HL-60 (cell line): ENCODE measurements around the gene OSBPL2.

Experiments
- DNase-seq, 2 experiments: peaks; one replicate each; pipeline ENCODE4 v3.0.0-alpha.2; 2010 to 2020; ENCODE audit warnings: low read depth in 1 of 2, low spot score in 1 of 2
- H3K27ac ChIP-seq: fragments of 250-450 bp; sonication (Bioruptor Pico); replicated peaks from 2 replicates; pipeline ENCODE4 v1.5.1; 2020; ENCODE audit warnings: mild to moderate bottlenecking, moderate library complexity
- H3K27me3 ChIP-seq: fragments of 250-450 bp; sonication (Bioruptor Pico); 2 replicates; pipeline ENCODE4 v1.5.1; 2021; ENCODE audit warnings: mild to moderate bottlenecking, moderate library complexity; ENCODE audit not compliant: insufficient read depth, poor library complexity, severe bottlenecking
- H3K4me3 ChIP-seq: replicated peaks from 2 replicates; pipeline ENCODE4 v1.5.1; 2011; ENCODE audit warnings: mild to moderate bottlenecking, control low read depth, low read length; ENCODE audit not compliant: insufficient read depth
- CTCF ChIP-seq: IDR thresholded peaks from one replicate; pipeline ENCODE4 v1.5.1; 2011; ENCODE audit warnings: low read length, control low read depth, inconsistent platforms; ENCODE audit not compliant: insufficient read depth
- GABPA ChIP-seq: IDR thresholded peaks from 2 replicates; pipeline ENCODE4 v1.6.1; 2012; ENCODE audit warnings: low read depth
- POLR2AphosphoS5 ChIP-seq: IDR thresholded peaks from 2 replicates; pipeline ENCODE4 v1.6.1; 2012; ENCODE audit warnings: low read depth
- SPI1 ChIP-seq: IDR thresholded peaks from 2 replicates; pipeline ENCODE4 v1.6.1; 2012; ENCODE audit warnings: low read depth, mild to moderate bottlenecking, borderline replicate concordance
- TF ChIP-seq, protein P1 (sequence below): IDR thresholded peaks from 2 replicates; pipeline ENCODE4 v1.6.1; 2012; ENCODE audit warnings: low read depth; ENCODE audit not compliant: insufficient replicate concordance

Gene OSBPL2

GRCh38 chr20:62202676-62203377 lies 35.5 kb upstream of the OSBPL2 start:
- H3K27me3 ChIP-seq: no peaks in the 10 kb centered on the region
- H3K27ac ChIP-seq: no peak overlapping the region
- no peak for DNase-seq
- H3K4me3 ChIP-seq: no peak overlapping the region
- TF ChIP-seq SPI1: no peak
- no peak for TF ChIP-seq GABPA
- no peak for TF ChIP-seq CTCF
- TF ChIP-seq POLR2AphosphoS5: no peak
- TF ChIP-seq, protein P1, sequence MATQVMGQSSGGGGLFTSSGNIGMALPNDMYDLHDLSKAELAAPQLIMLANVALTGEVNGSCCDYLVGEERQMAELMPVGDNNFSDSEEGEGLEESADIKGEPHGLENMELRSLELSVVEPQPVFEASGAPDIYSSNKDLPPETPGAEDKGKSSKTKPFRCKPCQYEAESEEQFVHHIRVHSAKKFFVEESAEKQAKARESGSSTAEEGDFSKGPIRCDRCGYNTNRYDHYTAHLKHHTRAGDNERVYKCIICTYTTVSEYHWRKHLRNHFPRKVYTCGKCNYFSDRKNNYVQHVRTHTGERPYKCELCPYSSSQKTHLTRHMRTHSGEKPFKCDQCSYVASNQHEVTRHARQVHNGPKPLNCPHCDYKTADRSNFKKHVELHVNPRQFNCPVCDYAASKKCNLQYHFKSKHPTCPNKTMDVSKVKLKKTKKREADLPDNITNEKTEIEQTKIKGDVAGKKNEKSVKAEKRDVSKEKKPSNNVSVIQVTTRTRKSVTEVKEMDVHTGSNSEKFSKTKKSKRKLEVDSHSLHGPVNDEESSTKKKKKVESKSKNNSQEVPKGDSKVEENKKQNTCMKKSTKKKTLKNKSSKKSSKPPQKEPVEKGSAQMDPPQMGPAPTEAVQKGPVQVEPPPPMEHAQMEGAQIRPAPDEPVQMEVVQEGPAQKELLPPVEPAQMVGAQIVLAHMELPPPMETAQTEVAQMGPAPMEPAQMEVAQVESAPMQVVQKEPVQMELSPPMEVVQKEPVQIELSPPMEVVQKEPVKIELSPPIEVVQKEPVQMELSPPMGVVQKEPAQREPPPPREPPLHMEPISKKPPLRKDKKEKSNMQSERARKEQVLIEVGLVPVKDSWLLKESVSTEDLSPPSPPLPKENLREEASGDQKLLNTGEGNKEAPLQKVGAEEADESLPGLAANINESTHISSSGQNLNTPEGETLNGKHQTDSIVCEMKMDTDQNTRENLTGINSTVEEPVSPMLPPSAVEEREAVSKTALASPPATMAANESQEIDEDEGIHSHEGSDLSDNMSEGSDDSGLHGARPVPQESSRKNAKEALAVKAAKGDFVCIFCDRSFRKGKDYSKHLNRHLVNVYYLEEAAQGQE: no peak

DNA sequence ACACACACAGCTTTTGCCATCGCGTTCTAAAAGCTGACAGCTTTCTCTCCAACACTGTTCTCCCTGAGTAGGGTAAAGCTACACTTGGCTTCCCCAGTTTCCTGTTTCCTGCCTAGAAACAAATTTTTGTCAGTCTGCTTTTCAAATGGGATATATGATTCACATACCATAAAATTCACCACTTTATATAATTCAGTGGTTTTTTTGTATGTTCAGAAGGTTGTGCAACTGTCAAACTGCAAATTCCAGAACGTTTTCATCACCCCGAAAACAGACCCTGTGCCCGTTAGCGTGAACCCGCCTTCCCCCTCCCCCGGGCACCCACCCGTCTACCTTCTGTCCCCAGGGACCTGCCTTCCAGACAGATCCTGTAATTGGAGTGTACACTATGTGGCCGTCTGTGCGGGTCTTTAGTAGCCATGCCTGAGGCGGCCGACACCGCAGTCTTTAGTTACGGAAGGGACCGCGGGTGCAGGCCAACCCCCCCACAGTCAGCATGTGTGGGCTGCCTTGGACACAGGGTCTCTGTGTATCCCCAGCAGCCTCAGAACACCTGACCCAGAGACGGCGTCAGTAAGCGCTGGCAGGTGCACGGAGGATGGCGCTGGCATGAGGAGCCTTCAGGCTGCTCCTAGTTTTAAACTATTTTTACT lies 34.8 kb upstream of the OSBPL2 start:
- no peak overlapping the region for H3K4me3 ChIP-seq
- H3K27ac ChIP-seq: no peak overlapping the region
- no peak for DNase-seq
- no peak for TF ChIP-seq GABPA
- no peak for TF ChIP-seq SPI1
- TF ChIP-seq, protein P1: no peak
- no peak for TF ChIP-seq CTCF
- no peak for TF ChIP-seq POLR2AphosphoS5
- H3K27me3 ChIP-seq: no peaks in the 10 kb centered on the region

GRCh38 chr20:62205618-62206387 lies 32.5 kb upstream of the OSBPL2 start:
- no peak for DNase-seq
- 0 out of 2 replicates have a peak, but pooled peaks have one; percentile 10 for TF ChIP-seq POLR2AphosphoS5
- no peak for TF ChIP-seq SPI1
- no peak overlapping the region for H3K4me3 ChIP-seq
- peaks cover 13% of the 10 kb centered on the region for H3K27me3 ChIP-seq
- H3K27ac ChIP-seq: no peak overlapping the region

DNA sequence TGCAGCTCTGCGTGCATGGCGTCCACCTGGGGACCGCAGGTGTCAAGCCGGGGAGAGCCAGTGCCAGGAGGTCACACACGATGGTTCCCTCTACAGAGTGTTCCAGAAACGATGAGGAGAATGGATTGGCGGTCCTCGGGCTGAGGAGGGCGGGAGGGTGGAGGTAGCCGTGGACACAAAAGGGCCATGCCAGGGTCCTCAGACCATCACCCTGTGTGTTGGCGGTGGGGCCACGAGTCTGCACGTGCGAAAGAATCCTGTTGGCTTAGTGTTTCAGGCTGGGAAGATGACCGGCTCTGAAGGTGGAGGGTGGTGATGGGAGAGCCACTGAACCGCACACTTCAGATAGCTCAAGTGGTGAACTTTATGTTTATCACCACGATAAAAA lies 31.9 kb upstream of the OSBPL2 start:
- DNase-seq: no peak
- peaks cover 18% of the 10 kb centered on the region for H3K27me3 ChIP-seq
- no peak overlapping the region for H3K27ac ChIP-seq
- no peak overlapping the region for H3K4me3 ChIP-seq
- TF ChIP-seq GABPA (no peak), CTCF (no peak), SPI1 (no peak), POLR2AphosphoS5 (no peak)
- TF ChIP-seq, protein P1: no peak
